Measurements from ENCODE around the gene SERF2.
"Not testable (repeated sequence)": the region's sequence is repeated elsewhere in the genome, so short reads cannot be mapped to it uniquely, and the experiment has no call there.

Gene SERF2

GRCh38 chr15:43791993-43792760 is at the start of gene SERF2:
TSS of gene SERF2 (plus strand) at chr15:43792320. CDS start at chr15:43792377, 57 bp downstream.
- DNase-seq (ENCODE audit: low read depth): peak; percentile 99

- peak; percentile 79 for DNase-seq (ENCODE audit: low read depth)
Observed at GRCh38 chr15:43746245-43746902, 45.7 kb upstream of the SERF2 start, which contains the start of gene PDIA3. TSS of gene PDIA3 (plus strand) at chr15:43746438. CDS start at chr15:43746540, 102 bp downstream.

DNA sequence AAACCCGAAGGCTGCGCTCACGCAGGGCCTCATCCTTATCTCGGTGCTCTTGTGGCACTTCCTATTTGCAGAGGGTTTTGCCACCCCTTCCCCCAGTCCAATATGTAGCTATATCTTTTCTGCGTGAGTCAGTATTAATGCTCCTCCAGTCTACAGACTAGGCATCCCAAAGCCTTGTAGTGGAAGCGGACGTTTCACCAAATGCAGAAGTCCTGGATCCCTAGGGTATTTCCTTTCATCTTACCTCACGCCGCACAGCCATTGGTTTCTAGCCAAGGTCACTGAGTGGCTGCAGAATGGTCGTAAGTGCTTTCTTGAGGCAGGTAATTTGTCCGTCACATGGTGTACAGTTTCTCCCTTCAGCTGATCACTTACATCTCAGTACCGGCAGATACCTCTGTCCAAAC is 45.2 kb upstream of the SERF2 start:
- DNase-seq (ENCODE audit: low read depth): not testable (repeated sequence)

GRCh38 chr15:43748376-43748775 is 43.7 kb upstream of the SERF2 start:
- no peak for DNase-seq (ENCODE audit: low read depth)

GRCh38 chr15:43749690-43750345 is 42.3 kb upstream of the SERF2 start:
- no peak for DNase-seq (ENCODE audit: low read depth)

- DNase-seq (ENCODE audit: low read depth): no peak
Observed at GRCh38 chr15:43751885-43752284, 40.2 kb upstream of the SERF2 start.

- no peak for DNase-seq (ENCODE audit: low read depth)
Observed at GRCh38 chr15:43762824-43763223, 29.3 kb upstream of the SERF2 start.

DNA sequence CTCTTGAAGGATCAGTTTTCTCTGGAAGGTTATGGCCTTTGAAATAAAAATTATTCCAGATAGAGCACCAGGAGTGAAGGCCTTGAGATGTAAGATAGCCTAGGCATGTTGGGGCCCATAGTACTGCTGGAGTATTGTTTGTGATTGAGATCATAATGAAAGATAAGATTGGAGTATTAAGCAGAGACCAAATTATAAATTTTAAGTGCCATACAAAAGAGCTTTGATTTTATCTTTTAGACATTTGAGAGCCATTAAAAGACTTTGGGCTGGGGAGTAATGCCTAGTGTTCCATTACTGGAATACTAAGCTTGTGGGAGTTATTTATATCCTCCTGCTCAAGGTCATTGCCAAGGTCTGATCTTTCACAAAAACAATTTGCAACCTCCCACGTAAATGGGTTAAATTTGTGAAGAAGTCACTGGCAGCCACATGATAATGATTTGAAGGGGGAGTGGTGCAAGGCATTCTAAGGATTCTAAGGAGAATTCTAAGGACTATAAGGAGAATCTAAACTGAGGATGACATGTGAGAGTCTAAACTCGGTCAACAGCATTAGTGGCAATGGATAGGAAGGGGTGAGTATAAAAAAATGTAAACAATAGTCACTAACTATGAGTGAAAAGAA is 28.2 kb upstream of the SERF2 start:
- DNase-seq (ENCODE audit: low read depth): no peak

GRCh38 chr15:43769584-43770228 is 22.4 kb upstream of the SERF2 start:
- DNase-seq (ENCODE audit: low read depth): peak; percentile 22

DNA sequence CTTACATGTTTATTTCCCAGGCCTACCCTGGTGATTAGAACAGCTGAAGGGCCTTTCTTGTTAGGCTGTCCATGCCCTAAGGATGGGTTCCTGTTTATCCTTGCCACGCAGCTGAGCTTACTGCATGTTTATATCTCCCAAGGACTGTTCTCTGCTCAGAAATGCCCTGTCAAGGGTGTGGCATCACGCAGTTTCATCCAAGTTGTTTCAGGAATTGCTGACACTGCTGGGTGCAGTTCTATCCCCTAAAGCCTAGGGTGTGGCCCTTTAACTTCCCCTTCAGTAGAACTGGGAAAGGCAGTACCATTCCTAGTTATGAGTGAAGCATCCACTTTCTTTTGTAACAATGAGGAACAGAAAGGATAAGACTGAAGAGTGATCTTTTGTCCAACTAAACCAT is 20.3 kb upstream of the SERF2 start:
- no peak for DNase-seq (ENCODE audit: low read depth)

DNA sequence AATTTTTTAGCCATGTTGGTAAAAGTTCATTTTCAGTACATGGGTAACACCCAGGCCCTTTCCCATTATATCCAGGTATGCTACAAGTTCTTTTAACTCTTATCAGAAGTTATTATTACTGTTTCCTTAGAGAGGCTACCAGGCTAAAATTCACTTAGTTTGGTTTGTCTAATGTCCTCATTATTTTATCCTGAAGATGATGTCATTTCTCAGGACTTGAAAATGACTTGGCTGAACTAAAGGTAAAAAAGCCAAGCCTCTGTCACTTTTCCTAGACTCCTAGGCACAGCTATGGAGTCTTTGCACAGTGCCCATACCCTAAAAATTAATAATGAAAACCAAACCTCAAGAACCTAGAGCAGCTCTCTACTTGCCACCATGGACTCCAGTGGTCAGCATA is 19.5 kb upstream of the SERF2 start:
- DNase-seq (ENCODE audit: low read depth): no peak

DNA sequence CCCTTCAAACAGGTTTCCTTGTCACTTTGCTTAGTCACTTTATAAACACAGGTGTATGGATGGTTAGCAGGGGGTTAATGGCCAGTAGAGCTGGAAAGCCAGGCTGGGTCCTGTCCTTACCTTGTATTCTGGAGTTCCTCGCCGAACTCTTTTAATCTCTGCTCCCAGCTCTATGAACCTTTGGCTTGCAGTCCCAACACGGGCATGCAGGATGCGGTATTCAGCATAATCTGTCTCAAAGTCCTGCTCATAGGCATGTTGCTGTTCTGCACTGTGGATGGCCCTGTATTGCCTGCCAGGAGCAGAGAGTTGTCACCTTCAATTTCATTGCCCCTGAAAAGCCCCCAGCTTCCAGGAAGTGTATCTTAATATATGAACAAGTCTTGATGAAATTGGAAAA is 18.1 kb upstream of the SERF2 start:
- no peak for DNase-seq (ENCODE audit: low read depth)

DNA sequence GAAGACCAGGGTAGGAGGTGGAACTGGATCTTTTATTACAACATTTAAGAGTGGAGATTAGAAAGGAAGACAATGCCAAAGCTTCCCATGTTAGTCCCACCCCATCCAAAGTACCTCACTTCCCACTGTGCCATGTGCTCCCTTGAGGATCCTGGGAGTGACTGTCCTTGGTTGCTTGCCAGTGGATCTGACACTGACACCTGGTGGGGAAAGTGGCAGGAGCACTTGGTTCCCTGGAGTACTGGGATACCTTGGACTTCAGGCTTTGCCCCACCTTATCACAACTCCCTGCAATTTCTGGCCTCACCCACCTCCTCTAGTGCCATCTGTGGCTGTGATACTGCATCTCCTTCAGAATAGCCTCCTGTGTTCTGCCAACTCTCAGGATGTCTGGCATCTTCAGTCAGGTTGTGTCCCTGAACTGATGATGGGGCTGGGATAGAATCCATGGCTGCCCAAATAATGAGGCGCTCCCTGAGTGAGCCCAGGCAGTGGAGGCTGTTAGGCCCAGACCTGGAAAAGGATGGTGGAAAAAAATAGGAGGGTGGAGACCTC is 16.6 kb upstream of the SERF2 start:
- DNase-seq (ENCODE audit: low read depth): no peak

DNA sequence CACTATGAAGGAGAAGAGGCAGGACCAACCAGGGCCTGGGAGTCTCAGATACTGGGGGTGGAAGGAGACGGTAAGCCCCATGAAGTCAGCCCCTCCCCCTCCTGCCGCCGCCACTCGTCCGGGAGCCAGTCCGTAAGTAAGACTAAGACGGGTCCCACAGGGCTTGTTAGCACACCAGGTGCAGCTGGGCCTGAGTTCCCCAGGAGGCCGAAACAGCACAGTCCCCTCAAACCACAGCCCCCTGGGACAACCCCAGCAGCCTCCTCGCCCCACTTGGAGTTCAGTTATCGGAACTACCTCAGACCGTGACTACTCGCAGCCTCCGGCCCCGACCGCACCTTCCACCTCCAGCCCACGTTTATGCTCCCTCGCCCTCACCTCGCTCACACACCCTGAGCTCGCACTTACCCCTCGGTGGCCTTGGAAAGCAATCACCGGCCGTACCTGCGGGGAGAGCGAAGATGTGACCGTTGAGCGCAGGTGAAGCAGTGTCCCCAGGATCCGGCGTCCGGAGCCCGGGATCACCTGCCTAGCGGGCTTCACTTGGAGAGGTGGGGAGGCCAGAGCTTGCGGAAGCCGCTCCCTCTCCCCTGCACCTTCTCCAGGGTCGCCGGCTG is 15.9 kb upstream of the SERF2 start:
- no peak for DNase-seq (ENCODE audit: low read depth)

GRCh38 chr15:43776718-43777266 is 15.3 kb upstream of the SERF2 start, which contains the start of gene ELL3:
TSS of gene ELL3 (minus strand) at chr15:43776966. CDS start at chr15:43776901, 65 bp downstream.
- peak; percentile 67 for DNase-seq (ENCODE audit: low read depth)

DNA sequence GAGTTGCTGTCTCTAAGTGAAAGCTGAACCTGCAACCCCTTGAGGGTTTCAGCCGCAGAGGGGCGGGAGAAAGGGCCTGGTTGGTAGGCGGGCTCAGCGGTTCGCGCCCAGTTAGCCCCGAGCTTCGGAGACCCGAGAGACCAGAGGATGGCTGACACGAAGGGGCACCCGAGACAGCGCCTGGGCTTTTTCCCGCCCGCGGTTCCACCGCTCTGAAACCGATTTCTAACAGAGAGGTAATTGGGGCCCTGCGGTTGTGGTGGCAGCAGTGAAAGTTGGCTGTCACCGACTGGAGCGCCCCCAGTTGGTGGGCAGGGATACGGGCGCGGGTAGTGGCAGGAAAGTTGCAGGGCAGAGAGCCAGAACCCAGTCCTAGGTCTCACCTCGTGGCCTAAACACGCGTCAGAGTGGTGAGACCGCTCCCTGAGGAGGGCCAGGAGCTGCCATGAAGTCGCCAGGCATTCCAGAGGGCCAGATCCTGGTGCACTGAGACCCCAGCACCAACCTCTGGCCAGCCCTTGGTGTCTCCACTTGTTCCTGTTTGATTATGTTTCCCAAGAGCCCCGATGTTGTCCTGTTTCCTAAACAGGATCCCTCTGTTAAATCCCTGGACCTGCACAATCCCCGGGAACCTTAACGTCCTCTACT is 14.7 kb upstream of the SERF2 start:
- peak; percentile 67 for DNase-seq (ENCODE audit: low read depth)

- no peak for DNase-seq (ENCODE audit: low read depth)
Observed at GRCh38 chr15:43779016-43779415, 13.1 kb upstream of the SERF2 start.

GRCh38 chr15:43789409-43789808 is 2.7 kb upstream of the SERF2 start:
- no peak for DNase-seq (ENCODE audit: low read depth)

DNA sequence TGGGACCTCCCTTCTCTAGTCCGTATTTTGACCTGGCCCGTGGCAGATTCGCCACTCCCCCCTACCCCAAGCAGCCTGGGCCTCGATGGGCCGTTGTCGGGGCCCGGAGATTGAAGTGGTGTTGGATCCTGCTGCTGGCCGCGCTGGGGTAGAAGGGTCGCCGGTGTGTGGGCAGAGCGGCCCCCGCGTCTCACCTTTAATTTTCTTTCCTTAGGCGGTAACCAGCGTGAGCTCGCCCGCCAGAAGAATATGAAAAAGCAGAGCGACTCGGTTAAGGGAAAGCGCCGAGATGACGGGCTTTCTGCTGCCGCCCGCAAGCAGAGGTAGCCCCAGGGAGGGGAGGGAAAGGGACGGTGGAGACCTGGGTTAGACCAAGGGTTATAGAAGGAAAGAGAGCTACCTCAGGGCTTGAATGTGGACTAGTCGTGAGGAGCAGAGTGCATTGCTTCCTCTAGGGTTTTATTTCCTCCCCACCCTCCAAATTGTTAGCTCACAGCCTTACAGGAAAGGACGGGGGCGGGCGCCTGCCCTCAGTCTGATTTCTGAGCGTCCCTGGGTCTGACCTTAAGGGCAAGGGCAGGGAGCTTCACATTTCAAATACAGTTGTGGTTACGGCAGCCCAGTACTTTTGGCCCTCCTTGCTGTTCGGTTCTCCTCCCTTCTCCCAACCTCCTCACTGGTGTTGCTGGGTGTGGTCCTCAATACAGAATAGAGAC is 799 bp downstream of the SERF2 start:
- peak; percentile 7 for DNase-seq (ENCODE audit: low read depth)

- DNase-seq (ENCODE audit: low read depth): no peak
Observed at GRCh38 chr15:43793647-43794046, 1.5 kb downstream of the SERF2 start.

All from activated T-helper 1 cell treated with Interleukin-2 at 50 U/mL for 16 hours (primary cell).